GM23338 (cell line): ENCODE data around the gene HSPD1. TPM values are rescaled to one million over a fixed set of nuclear protein-coding genes. Genes with fewer than 3 reads are reported as not detected.

ENCODE experiments used
- ATAC-seq: fragments of 200-7000 bp; cut with Tn5 transposase; 3 replicates; pipeline ENCODE4 v1.9.1; 2020
- DNase-seq: peaks from one replicate; pipeline ENCODE4 v3.0.0-alpha.2; 2015; ENCODE audit warnings: low spot score
- H2AFZ ChIP-seq: fragments of 200-600 bp; sonication (generic); 2 replicates; pipeline ENCODE4 v1.8.0; 2016; ENCODE audit warnings: antibody characterized with exemption, mild to moderate bottlenecking, moderate library complexity
- H3F3A ChIP-seq: fragments of 200-600 bp; sonication (generic); replicated peaks from 2 replicates; pipeline ENCODE4 v1.8.0; 2017; ENCODE audit warnings: antibody characterized with exemption, mixed run types, low read depth
- H3K27ac ChIP-seq: fragments of 200-600 bp; sonication (generic); 2 replicates; pipeline ENCODE4 v1.6.1; 2016; ENCODE audit warnings: low read depth
- H3K27me3 ChIP-seq: fragments of 200-600 bp; sonication (generic); 2 replicates; pipeline ENCODE4 v1.8.0; 2016; ENCODE audit warnings: mild to moderate bottlenecking, mixed run types, moderate library complexity; ENCODE audit not compliant: insufficient read depth
- H3K36me3 ChIP-seq: fragments of 200-600 bp; sonication (generic); 2 replicates; pipeline ENCODE4 v1.8.0; 2016; ENCODE audit warnings: mild to moderate bottlenecking; ENCODE audit not compliant: insufficient read depth
- H3K4me1 ChIP-seq: fragments of 200-600 bp; sonication (generic); 2 replicates; pipeline ENCODE4 v1.8.0; 2016; ENCODE audit warnings: mild to moderate bottlenecking, moderate library complexity; ENCODE audit not compliant: insufficient read depth
- H3K4me2 ChIP-seq: fragments of 200-600 bp; sonication (generic); 2 replicates; pipeline ENCODE4 v1.7.1; 2017; ENCODE audit warnings: mixed run types
- H3K4me3 ChIP-seq: fragments of 200-600 bp; sonication (generic); 2 replicates; pipeline ENCODE4 v1.6.1; 2016; ENCODE audit warnings: mixed run types
- H3K79me2 ChIP-seq: fragments of 200-600 bp; sonication (generic); replicated peaks from 2 replicates; pipeline ENCODE4 v1.8.0; 2017; ENCODE audit warnings: mild to moderate bottlenecking; ENCODE audit not compliant: insufficient read depth
- H3K9me2 ChIP-seq: fragments of 200-600 bp; sonication (generic); 2 replicates; pipeline ENCODE4 v1.8.0; 2017; ENCODE audit not compliant: insufficient read depth
- H4K20me1 ChIP-seq: fragments of 200-600 bp; sonication (generic); replicated peaks from 2 replicates; pipeline ENCODE4 v1.8.0; 2017; ENCODE audit warnings: mild to moderate bottlenecking; ENCODE audit not compliant: insufficient read depth
- H3K27ac Mint-ChIP-seq: 2 replicates; pipeline ENCODE4 v1.8.0; 2020; ENCODE audit warnings: inconsistent platforms, mild to moderate bottlenecking, moderate library complexity, mixed read lengths
- H3K27me3 Mint-ChIP-seq: 3 replicates; pipeline ENCODE4 v1.8.0; 2022; ENCODE audit warnings: low read depth, mild to moderate bottlenecking, moderate library complexity, mixed read lengths, inconsistent platforms; ENCODE audit not compliant: insufficient read depth, poor library complexity
- H3K36me3 Mint-ChIP-seq: 3 replicates; pipeline ENCODE4 v1.8.0; 2021; ENCODE audit warnings: low read depth, mild to moderate bottlenecking, inconsistent platforms, moderate library complexity, mixed read lengths
- H3K4me1 Mint-ChIP-seq: 3 replicates; pipeline ENCODE4 v1.8.0; 2020; ENCODE audit warnings: mild to moderate bottlenecking, inconsistent platforms, mixed read lengths
- H3K4me3 Mint-ChIP-seq: 3 replicates; pipeline ENCODE4 v1.8.0; 2021; ENCODE audit warnings: moderate library complexity, mild to moderate bottlenecking, inconsistent platforms, mixed read lengths
- H3K9me3 Mint-ChIP-seq: 3 replicates; pipeline ENCODE4 v1.8.0; 2020; ENCODE audit warnings: moderate library complexity, mild to moderate bottlenecking, inconsistent platforms, mixed read lengths
- CREB1 ChIP-seq: fragments of 250-450 bp; sonication (Bioruptor Pico); IDR thresholded peaks from 2 replicates; pipeline ENCODE4 v1.5.0; 2020; ENCODE audit warnings: low read depth, mild to moderate bottlenecking, moderate library complexity
- ETS1 ChIP-seq: IDR thresholded peaks from 2 replicates; pipeline ENCODE4 v1.6.1; 2016; ENCODE audit warnings: antibody characterized with exemption
- EZH2 ChIP-seq: fragments of 200-600 bp; sonication (generic); IDR thresholded peaks from one replicate; pipeline ENCODE4 v1.8.0; 2017; ENCODE audit warnings: antibody characterized with exemption, mild to moderate bottlenecking, low read depth; ENCODE audit not compliant: unreplicated experiment
- EZH2phosphoT487 ChIP-seq: fragments of 200-600 bp; sonication (generic); IDR thresholded peaks from one replicate; pipeline ENCODE4 v1.8.1; 2018; ENCODE audit warnings: antibody characterized with exemption; ENCODE audit not compliant: unreplicated experiment
- JUNB ChIP-seq: IDR thresholded peaks from one replicate; pipeline ENCODE4 v1.6.1; 2016; ENCODE audit warnings: antibody characterized with exemption; ENCODE audit not compliant: unreplicated experiment
- NANOG ChIP-seq: IDR thresholded peaks from 2 replicates; pipeline ENCODE4 v1.6.1; 2016; ENCODE audit warnings: antibody characterized with exemption, borderline replicate concordance
- POLR2AphosphoS5 ChIP-seq: IDR thresholded peaks from 2 replicates; pipeline ENCODE4 v1.6.1; 2016; ENCODE audit warnings: antibody characterized with exemption, low read depth
- REST ChIP-seq: IDR thresholded peaks from one replicate; pipeline ENCODE4 v1.6.1; 2018; ENCODE audit warnings: antibody characterized with exemption; ENCODE audit not compliant: unreplicated experiment
- STAT1 ChIP-seq: IDR thresholded peaks from one replicate; pipeline ENCODE4 v1.6.1; 2016; ENCODE audit warnings: antibody characterized with exemption; ENCODE audit not compliant: unreplicated experiment
- ZNF114 ChIP-seq: fragments of 250-450 bp; sonication (Bioruptor Pico); IDR thresholded peaks from 2 replicates; pipeline ENCODE4 v1.5.0; 2020; ENCODE audit warnings: mild to moderate bottlenecking, moderate library complexity
- ZNF331 ChIP-seq: fragments of 250-450 bp; sonication (Bioruptor Pico); IDR thresholded peaks from 2 replicates; pipeline ENCODE4 v1.5.0; 2020; ENCODE audit warnings: low read depth, mild to moderate bottlenecking, moderate library complexity
- polyA plus RNA-seq: library from polyadenylated mRNA; unstranded; fragments of >200 nt; fragmentation: Nextera tagmentation; extraction: Ambion mirVana; gene quantifications from 2 replicates; pipeline ENCODE4 v1.2.1, GENCODE V29; 2016
- total RNA-seq: library from RNA; depleted of rRNA; stranded (reverse); fragments of >200 nt; shearing (Covaris generic); gene quantifications from 2 replicates; pipeline ENCODE4 v1.2.3, GENCODE V29; 2014
- TF ChIP-seq, protein P1 (sequence below), 2 experiments: fragments of 200-600 bp in 1 of 2; sonication (generic) in 1 of 2; conservative IDR thresholded peaks; 2 replicates each; pipeline versions ENCODE4 v1.5.1 to v1.6.1; 2016 to 2017; ENCODE audit warnings: antibody characterized with exemption in 2 of 2, low read depth in 2 of 2, mild to moderate bottlenecking in 2 of 2, moderate library complexity in 1 of 2
- TF ChIP-seq, protein P2 (sequence below): fragments of 250-450 bp; sonication (Bioruptor Pico); IDR thresholded peaks from 2 replicates; pipeline ENCODE4 v1.5.0; 2020; ENCODE audit warnings: mild to moderate bottlenecking, moderate library complexity

The HSPD1 gene
- total and polyA plus RNA-seq, 2 experiments from 2014 or later, result 880 to 1,188 TPM

DNA sequence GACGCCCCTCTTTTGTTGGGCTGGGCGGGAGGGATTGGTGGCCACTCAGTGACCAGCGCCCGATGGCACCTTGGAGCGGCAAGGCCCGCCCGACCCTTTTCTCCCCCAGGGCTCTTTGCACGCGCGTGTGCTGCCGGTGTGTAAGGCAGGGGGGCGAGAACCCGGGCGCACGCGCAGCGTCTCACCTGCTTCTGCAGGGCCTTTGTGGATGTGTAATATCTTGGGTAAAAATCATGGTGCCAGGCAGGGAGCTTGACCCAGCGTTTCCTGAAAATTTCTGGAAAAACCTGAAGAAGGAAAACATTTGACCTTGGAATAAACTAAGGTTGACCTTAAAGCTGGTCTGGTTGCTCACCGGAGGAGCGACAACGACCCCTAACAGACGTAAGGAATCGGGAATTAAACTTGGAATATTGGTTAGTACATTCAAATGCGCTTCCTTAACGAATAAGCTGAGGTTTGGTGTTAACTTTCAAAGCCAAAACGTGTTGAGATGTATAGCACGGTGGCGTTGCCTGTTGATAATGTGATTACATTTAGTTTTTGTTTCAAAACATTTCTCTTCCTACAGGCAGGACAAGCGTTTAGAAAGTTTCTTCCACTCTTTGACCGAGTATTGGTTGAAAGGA is 977 bp upstream of the HSPD1 start:
- peaks cover 7% of the 10 kb centered on the region for H3K27me3 Mint-ChIP-seq
- Histone ChIP-seq H3F3A (peaks cover 28% of the 10 kb centered on the region), H3K36me3 (peaks cover 51% of the 10 kb centered on the region), H3K4me1 (peaks cover 32% of the 10 kb centered on the region), H3K27me3 (no peaks in the 10 kb centered on the region), H3K27ac (peak overlapping the region; percentile 96), H2AFZ (no peak overlapping the region), H3K79me2 (peaks cover 75% of the 10 kb centered on the region), H3K9me2 (no peaks in the 10 kb centered on the region), H3K4me3 (peak overlapping the region; percentile 84), H3K4me2 (peak overlapping the region; percentile 94), H4K20me1 (peaks cover 35% of the 10 kb centered on the region)
- peak overlapping the region; percentile 99 for H3K27ac Mint-ChIP-seq
- peaks cover 87% of the 10 kb centered on the region for H3K36me3 Mint-ChIP-seq
- no peak; the same call in 2 of the 3 replicates for ATAC-seq
- peaks cover 9% of the 10 kb centered on the region; the same call in 2 of the 3 replicates for H3K9me3 Mint-ChIP-seq
- DNase-seq, result no peak
- no peak for TF ChIP-seq EZH2phosphoT487
- no peak for TF ChIP-seq JUNB
- no peak for TF ChIP-seq EZH2
- no peak for TF ChIP-seq ZNF114 (CRISPR knock-in tag)
- TF ChIP-seq NANOG, result no peak
- TF ChIP-seq ETS1, result no peak
- TF ChIP-seq STAT1, result no peak
- no peak for TF ChIP-seq CREB1 (CRISPR knock-in tag)
- no peak for TF ChIP-seq REST
- TF ChIP-seq, protein P1, sequence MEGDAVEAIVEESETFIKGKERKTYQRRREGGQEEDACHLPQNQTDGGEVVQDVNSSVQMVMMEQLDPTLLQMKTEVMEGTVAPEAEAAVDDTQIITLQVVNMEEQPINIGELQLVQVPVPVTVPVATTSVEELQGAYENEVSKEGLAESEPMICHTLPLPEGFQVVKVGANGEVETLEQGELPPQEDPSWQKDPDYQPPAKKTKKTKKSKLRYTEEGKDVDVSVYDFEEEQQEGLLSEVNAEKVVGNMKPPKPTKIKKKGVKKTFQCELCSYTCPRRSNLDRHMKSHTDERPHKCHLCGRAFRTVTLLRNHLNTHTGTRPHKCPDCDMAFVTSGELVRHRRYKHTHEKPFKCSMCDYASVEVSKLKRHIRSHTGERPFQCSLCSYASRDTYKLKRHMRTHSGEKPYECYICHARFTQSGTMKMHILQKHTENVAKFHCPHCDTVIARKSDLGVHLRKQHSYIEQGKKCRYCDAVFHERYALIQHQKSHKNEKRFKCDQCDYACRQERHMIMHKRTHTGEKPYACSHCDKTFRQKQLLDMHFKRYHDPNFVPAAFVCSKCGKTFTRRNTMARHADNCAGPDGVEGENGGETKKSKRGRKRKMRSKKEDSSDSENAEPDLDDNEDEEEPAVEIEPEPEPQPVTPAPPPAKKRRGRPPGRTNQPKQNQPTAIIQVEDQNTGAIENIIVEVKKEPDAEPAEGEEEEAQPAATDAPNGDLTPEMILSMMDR (conservative IDR thresholded peaks at IDR 0.05; ENCODE audit: low read depth in 2 of 2), result no peak
- TF ChIP-seq POLR2AphosphoS5, result no peak; the same call in 1 of the 2 replicates
- TF ChIP-seq ZNF331 (CRISPR knock-in tag), result no peak
- TF ChIP-seq, protein P2, sequence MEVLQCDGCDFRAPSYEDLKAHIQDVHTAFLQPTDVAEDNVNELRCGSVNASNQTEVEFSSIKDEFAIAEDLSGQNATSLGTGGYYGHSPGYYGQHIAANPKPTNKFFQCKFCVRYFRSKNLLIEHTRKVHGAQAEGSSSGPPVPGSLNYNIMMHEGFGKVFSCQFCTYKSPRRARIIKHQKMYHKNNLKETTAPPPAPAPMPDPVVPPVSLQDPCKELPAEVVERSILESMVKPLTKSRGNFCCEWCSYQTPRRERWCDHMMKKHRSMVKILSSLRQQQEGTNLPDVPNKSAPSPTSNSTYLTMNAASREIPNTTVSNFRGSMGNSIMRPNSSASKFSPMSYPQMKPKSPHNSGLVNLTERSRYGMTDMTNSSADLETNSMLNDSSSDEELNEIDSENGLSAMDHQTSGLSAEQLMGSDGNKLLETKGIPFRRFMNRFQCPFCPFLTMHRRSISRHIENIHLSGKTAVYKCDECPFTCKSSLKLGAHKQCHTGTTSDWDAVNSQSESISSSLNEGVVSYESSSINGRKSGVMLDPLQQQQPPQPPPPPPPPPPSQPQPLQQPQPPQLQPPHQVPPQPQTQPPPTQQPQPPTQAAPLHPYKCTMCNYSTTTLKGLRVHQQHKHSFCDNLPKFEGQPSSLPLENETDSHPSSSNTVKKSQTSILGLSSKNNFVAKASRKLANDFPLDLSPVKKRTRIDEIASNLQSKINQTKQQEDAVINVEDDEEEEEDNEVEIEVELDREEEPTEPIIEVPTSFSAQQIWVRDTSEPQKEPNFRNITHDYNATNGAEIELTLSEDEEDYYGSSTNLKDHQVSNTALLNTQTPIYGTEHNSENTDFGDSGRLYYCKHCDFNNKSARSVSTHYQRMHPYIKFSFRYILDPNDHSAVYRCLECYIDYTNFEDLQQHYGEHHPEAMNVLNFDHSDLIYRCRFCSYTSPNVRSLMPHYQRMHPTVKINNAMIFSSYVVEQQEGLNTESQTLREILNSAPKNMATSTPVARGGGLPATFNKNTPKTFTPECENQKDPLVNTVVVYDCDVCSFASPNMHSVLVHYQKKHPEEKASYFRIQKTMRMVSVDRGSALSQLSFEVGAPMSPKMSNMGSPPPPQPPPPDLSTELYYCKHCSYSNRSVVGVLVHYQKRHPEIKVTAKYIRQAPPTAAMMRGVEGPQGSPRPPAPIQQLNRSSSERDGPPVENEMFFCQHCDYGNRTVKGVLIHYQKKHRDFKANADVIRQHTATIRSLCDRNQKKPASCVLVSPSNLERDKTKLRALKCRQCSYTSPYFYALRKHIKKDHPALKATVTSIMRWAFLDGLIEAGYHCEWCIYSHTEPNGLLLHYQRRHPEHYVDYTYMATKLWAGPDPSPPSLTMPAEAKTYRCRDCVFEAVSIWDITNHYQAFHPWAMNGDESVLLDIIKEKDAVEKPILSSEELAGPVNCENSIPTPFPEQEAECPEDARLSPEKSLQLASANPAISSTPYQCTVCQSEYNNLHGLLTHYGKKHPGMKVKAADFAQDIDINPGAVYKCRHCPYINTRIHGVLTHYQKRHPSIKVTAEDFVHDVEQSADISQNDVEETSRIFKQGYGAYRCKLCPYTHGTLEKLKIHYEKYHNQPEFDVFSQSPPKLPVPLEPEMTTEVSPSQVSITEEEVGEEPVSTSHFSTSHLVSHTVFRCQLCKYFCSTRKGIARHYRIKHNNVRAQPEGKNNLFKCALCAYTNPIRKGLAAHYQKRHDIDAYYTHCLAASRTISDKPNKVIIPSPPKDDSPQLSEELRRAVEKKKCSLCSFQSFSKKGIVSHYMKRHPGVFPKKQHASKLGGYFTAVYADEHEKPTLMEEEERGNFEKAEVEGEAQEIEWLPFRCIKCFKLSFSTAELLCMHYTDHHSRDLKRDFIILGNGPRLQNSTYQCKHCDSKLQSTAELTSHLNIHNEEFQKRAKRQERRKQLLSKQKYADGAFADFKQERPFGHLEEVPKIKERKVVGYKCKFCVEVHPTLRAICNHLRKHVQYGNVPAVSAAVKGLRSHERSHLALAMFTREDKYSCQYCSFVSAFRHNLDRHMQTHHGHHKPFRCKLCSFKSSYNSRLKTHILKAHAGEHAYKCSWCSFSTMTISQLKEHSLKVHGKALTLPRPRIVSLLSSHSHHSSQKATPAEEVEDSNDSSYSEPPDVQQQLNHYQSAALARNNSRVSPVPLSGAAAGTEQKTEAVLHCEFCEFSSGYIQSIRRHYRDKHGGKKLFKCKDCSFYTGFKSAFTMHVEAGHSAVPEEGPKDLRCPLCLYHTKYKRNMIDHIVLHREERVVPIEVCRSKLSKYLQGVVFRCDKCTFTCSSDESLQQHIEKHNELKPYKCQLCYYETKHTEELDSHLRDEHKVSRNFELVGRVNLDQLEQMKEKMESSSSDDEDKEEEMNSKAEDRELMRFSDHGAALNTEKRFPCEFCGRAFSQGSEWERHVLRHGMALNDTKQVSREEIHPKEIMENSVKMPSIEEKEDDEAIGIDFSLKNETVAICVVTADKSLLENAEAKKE, result no peak
- H3K4me3 Mint-ChIP-seq, result peak overlapping the region; percentile 96
- peaks cover 37% of the 10 kb centered on the region for H3K4me1 Mint-ChIP-seq
